HL-60 (cell line): Measurements from ENCODE around the gene EIF2AK3.

Experiments
- DNase-seq, 2 experiments: peaks; one replicate each; pipeline ENCODE4 v3.0.0-alpha.2; 2010 to 2020; ENCODE audit warnings: low read depth in 1 of 2, low spot score in 1 of 2
- H3K27ac ChIP-seq: fragments of 250-450 bp; sonication (Bioruptor Pico); replicated peaks from 2 replicates; pipeline ENCODE4 v1.5.1; 2020; ENCODE audit warnings: mild to moderate bottlenecking, moderate library complexity
- H3K27me3 ChIP-seq: fragments of 250-450 bp; sonication (Bioruptor Pico); 2 replicates; pipeline ENCODE4 v1.5.1; 2021; ENCODE audit warnings: mild to moderate bottlenecking, moderate library complexity; ENCODE audit not compliant: insufficient read depth, poor library complexity, severe bottlenecking
- H3K4me3 ChIP-seq: replicated peaks from 2 replicates; pipeline ENCODE4 v1.5.1; 2011; ENCODE audit warnings: mild to moderate bottlenecking, control low read depth, low read length; ENCODE audit not compliant: insufficient read depth
- GABPA ChIP-seq: IDR thresholded peaks from 2 replicates; pipeline ENCODE4 v1.6.1; 2012; ENCODE audit warnings: low read depth
- POLR2AphosphoS5 ChIP-seq: IDR thresholded peaks from 2 replicates; pipeline ENCODE4 v1.6.1; 2012; ENCODE audit warnings: low read depth
- SPI1 ChIP-seq: IDR thresholded peaks from 2 replicates; pipeline ENCODE4 v1.6.1; 2012; ENCODE audit warnings: low read depth, mild to moderate bottlenecking, borderline replicate concordance
- TF ChIP-seq, protein P1 (sequence below): IDR thresholded peaks from 2 replicates; pipeline ENCODE4 v1.6.1; 2012; ENCODE audit warnings: low read depth; ENCODE audit not compliant: insufficient replicate concordance
- TF ChIP-seq, protein P2 (sequence below): IDR thresholded peaks from one replicate; pipeline ENCODE4 v1.5.1; 2011; ENCODE audit warnings: low read length, control low read depth, inconsistent platforms; ENCODE audit not compliant: insufficient read depth

Gene EIF2AK3

DNA sequence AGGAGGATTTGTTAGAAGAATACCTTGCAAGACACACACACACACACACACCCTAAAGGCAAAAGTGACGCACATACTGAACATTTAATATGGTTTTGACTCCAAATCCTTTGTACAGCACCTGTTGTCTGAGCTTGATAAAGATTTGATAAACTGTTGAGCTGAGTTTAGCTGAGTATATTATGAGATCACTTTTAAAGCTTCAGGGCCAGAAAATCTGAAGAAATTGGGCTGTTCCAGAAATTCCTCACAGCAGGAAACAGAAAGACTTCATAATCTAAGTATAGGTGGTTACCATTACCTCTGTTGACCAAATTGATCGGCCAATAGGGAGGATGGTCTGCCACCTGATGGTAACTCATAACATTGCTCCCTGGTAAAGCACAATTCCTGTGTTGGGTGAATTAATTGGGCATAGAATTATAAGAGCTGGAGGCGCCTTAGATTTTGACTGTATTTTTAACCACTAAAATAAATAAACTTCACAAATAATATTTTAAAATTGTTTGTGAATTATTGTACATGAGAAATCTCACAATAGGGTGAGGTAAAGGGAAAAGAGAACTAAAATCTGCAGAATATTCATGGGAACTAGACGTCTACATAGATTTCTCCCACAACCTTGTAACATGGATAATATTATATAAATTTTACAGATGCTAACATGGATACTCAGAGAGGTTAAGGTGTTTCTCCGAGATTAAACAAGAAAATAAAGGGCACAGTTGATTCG, 42.4 kb upstream of the EIF2AK3 start:
- TF ChIP-seq, protein P1, sequence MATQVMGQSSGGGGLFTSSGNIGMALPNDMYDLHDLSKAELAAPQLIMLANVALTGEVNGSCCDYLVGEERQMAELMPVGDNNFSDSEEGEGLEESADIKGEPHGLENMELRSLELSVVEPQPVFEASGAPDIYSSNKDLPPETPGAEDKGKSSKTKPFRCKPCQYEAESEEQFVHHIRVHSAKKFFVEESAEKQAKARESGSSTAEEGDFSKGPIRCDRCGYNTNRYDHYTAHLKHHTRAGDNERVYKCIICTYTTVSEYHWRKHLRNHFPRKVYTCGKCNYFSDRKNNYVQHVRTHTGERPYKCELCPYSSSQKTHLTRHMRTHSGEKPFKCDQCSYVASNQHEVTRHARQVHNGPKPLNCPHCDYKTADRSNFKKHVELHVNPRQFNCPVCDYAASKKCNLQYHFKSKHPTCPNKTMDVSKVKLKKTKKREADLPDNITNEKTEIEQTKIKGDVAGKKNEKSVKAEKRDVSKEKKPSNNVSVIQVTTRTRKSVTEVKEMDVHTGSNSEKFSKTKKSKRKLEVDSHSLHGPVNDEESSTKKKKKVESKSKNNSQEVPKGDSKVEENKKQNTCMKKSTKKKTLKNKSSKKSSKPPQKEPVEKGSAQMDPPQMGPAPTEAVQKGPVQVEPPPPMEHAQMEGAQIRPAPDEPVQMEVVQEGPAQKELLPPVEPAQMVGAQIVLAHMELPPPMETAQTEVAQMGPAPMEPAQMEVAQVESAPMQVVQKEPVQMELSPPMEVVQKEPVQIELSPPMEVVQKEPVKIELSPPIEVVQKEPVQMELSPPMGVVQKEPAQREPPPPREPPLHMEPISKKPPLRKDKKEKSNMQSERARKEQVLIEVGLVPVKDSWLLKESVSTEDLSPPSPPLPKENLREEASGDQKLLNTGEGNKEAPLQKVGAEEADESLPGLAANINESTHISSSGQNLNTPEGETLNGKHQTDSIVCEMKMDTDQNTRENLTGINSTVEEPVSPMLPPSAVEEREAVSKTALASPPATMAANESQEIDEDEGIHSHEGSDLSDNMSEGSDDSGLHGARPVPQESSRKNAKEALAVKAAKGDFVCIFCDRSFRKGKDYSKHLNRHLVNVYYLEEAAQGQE = no peak
- TF ChIP-seq GABPA (no peak), SPI1 (no peak), POLR2AphosphoS5 (no peak)
- TF ChIP-seq, protein P2, sequence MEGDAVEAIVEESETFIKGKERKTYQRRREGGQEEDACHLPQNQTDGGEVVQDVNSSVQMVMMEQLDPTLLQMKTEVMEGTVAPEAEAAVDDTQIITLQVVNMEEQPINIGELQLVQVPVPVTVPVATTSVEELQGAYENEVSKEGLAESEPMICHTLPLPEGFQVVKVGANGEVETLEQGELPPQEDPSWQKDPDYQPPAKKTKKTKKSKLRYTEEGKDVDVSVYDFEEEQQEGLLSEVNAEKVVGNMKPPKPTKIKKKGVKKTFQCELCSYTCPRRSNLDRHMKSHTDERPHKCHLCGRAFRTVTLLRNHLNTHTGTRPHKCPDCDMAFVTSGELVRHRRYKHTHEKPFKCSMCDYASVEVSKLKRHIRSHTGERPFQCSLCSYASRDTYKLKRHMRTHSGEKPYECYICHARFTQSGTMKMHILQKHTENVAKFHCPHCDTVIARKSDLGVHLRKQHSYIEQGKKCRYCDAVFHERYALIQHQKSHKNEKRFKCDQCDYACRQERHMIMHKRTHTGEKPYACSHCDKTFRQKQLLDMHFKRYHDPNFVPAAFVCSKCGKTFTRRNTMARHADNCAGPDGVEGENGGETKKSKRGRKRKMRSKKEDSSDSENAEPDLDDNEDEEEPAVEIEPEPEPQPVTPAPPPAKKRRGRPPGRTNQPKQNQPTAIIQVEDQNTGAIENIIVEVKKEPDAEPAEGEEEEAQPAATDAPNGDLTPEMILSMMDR = peak; percentile 33
- no peak overlapping the region for H3K4me3 ChIP-seq
- H3K27ac ChIP-seq = no peak overlapping the region
- no peaks in the 10 kb centered on the region for H3K27me3 ChIP-seq
- peak in 1 of 2 experiments; percentile 19 for DNase-seq

DNA sequence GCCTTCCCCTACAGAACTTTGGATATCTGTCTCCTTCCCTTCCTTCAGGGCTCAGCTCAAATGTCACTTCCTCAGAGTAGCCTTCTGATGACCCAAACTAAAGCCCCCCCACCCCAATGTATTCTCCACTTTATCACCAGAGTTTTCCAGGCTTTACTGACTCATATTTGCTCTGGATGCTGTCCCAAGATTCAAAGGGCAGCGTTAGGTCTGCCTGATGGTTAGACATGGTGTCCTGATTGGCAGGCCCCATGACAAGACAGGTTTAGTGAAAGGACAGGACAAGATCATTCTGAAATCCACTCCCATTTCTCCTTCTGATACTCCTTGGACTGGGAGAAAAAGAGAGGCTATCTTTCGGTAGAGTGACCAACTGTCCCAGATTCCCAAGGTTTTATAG, 41.6 kb upstream of the EIF2AK3 start:
- no peak overlapping the region for H3K4me3 ChIP-seq
- TF ChIP-seq GABPA = no peak
- TF ChIP-seq, protein P1 = no peak
- TF ChIP-seq POLR2AphosphoS5 = no peak
- TF ChIP-seq SPI1 = no peak
- TF ChIP-seq, protein P2 = no peak
- no peak for DNase-seq
- no peaks in the 10 kb centered on the region for H3K27me3 ChIP-seq
- no peak overlapping the region for H3K27ac ChIP-seq

DNA sequence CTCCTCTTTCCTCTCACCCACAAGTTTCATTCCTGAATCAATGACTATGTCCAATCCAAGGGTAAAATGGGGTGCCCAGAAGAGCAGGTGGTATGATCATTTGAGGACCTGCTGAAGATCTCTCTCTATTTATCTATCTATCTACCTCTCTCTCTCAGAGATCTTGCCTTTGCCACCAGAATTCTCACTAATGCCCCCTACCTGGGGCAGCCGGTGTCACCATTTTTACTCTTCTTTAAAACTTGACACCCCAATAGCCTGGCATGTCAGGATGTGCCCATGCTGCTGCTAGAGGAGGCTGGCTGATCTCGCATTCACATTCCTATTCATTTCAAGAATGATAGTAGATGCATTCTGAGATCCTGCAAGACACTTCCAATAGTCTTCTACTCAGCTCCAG, 40.0 kb upstream of the EIF2AK3 start:
- TF ChIP-seq SPI1 = no peak
- TF ChIP-seq, protein P1 = no peak
- no peak for TF ChIP-seq POLR2AphosphoS5
- no peak for TF ChIP-seq GABPA
- TF ChIP-seq, protein P2 = no peak
- Histone ChIP-seq H3K27ac (no peak overlapping the region), H3K4me3 (no peak overlapping the region), H3K27me3 (no peaks in the 10 kb centered on the region)
- no peak for DNase-seq
